ENCODE results near the gene TSHZ3. TPM values are rescaled to one million over a fixed set of nuclear protein-coding genes. Genes with fewer than 3 reads are reported as not detected.

TSHZ3 gene, protein sequence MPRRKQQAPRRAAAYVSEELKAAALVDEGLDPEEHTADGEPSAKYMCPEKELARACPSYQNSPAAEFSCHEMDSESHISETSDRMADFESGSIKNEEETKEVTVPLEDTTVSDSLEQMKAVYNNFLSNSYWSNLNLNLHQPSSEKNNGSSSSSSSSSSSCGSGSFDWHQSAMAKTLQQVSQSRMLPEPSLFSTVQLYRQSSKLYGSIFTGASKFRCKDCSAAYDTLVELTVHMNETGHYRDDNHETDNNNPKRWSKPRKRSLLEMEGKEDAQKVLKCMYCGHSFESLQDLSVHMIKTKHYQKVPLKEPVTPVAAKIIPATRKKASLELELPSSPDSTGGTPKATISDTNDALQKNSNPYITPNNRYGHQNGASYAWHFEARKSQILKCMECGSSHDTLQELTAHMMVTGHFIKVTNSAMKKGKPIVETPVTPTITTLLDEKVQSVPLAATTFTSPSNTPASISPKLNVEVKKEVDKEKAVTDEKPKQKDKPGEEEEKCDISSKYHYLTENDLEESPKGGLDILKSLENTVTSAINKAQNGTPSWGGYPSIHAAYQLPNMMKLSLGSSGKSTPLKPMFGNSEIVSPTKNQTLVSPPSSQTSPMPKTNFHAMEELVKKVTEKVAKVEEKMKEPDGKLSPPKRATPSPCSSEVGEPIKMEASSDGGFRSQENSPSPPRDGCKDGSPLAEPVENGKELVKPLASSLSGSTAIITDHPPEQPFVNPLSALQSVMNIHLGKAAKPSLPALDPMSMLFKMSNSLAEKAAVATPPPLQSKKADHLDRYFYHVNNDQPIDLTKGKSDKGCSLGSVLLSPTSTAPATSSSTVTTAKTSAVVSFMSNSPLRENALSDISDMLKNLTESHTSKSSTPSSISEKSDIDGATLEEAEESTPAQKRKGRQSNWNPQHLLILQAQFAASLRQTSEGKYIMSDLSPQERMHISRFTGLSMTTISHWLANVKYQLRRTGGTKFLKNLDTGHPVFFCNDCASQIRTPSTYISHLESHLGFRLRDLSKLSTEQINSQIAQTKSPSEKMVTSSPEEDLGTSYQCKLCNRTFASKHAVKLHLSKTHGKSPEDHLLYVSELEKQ
- total RNA-seq (2021) (14.8 and 15.5 TPM in 2 replicates), Bru-seq, nascent RNA (percentile 78 among the genes with signal in this experiment), BruChase-seq, experiment 1, labeled RNA remaining after a 2-hour chase (percentile 75 among the genes with signal in this experiment), BruChase-seq, experiment 2, labeled RNA remaining after a 6-hour chase (percentile 67 among the genes with signal in this experiment)
- long read RNA-seq, full-length matches to known transcripts, result 7 of 14 reads
- long read RNA-seq, partial matches to known transcripts, result 0 of 14 reads
- long read RNA-seq, other reads (novel, unspliced or antisense), result 7 of 14 reads

DNA sequence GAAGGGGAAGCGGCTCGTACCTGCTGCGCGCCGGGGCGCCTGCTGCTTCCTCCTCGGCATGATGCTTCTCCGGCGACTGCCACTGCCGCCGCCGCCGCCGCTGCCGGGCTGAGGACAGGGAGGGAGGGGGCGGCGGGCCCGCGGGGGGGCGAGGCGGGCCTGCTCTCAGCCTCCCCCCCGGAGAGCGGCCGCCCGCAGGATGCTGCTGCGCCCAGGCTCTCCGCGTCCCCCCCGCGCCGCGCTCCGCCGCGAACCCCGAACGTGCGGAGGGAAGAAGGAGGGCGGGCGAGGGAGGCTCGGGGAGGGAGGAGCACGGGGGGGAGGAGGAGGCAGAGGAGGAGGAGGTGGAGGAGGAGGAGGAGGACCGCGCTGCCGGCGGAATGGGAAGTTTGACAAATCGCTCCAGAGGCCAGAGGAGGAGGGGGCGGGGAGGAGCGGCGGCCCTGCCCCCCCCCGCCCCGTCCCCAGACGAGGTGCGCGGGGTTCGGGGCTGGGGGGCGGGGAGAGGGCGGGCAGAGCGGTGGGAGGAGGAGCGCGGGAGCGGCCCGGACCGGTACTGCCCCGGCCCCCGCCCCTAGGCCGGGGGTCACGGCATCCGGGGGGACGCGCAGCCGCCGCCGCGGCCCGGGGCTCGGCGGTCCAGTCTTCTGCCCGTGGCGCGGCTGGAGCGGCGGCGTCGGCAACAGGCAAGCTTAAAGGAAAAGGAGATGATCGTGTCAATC is at the start of gene TSHZ3:
Gene TSHZ3, minus strand, starts transcription at position 277 of the 722 bp plus-strand sequence. Its CDS starts 217 bp downstream, at position 60.
- Histone ChIP-seq H3K4me3 (ENCODE audit: low read depth, low read length, poor library complexity, severe bottlenecking) (peak within 1 kb of the TSS; percentile 90), H3K27ac (ENCODE audit: low read depth, low read length, poor library complexity, severe bottlenecking) (peak within 1 kb of the TSS; percentile 71), H3K36me3 (ENCODE audit: insufficient read depth, low read length, poor library complexity, severe bottlenecking) (no peaks in the 10 kb centered on the region), H3K9me3 (ENCODE audit: low read depth, low read length, poor library complexity, severe bottlenecking) (no peaks in the 10 kb centered on the region), H3K4me1 (ENCODE audit: insufficient read depth, low read length, poor library complexity, severe bottlenecking) (peaks cover 22% of the 10 kb centered on the region), H3K27me3 (replicated peaks; ENCODE audit: insufficient read depth, low read depth, low read length, poor library complexity) (no peaks in the 10 kb centered on the region)
- ChIA-PET CTCF (interaction anchor here (0.6 to 1.2 kb wide), 2 partner anchors 294 to 691 kb away, joined by 3 read pairs; no protein-coding TSS in a partner anchor), POLR2A (ENCODE audit: low non-redundant PET) (no interaction called here)
- intact Hi-C loops (cut with micrococcal nuclease; ENCODE audit: unreplicated experiment), result loop anchor here (10.0 kb wide), 3 partner anchors 285 to 655 kb away; no protein-coding TSS in a partner anchor
- no TSS peak for BruUV-seq (replicated peaks)
- TF ChIP-seq CTCF (conservative IDR thresholded peaks at IDR 0.05; ENCODE audit: low read depth, low read length), result no peak
- TF ChIP-seq EZH2 (IDR thresholded peaks at IDR 0.05; ENCODE audit: borderline replicate concordance, low read depth, low read length, poor library complexity, severe bottlenecking), result no peak
- DNase-seq (ENCODE audit: low spot score), result peak; percentile 82

- no peaks in the 10 kb centered on the region for H3K27me3 ChIP-seq (replicated peaks; ENCODE audit: insufficient read depth, low read depth, low read length, poor library complexity)
- no peak for DNase-seq (ENCODE audit: low spot score)
- no peaks in the 10 kb centered on the region for H3K9me3 ChIP-seq (ENCODE audit: low read depth, low read length, poor library complexity, severe bottlenecking)
- CTCF ChIA-PET, result no interaction called here
- intact Hi-C loops (cut with micrococcal nuclease; ENCODE audit: unreplicated experiment), result no loop called here
- no peak overlapping the region for H3K4me3 ChIP-seq (ENCODE audit: low read depth, low read length, poor library complexity, severe bottlenecking)
- BruUV-seq (replicated peaks), result no TSS peak
- H3K36me3 ChIP-seq (ENCODE audit: insufficient read depth, low read length, poor library complexity, severe bottlenecking), result no peaks in the 10 kb centered on the region
- POLR2A ChIA-PET (ENCODE audit: low non-redundant PET), result no interaction called here
- H3K27ac ChIP-seq (ENCODE audit: low read depth, low read length, poor library complexity, severe bottlenecking), result no peak overlapping the region
- TF ChIP-seq EZH2 (IDR thresholded peaks at IDR 0.05; ENCODE audit: borderline replicate concordance, low read depth, low read length, poor library complexity, severe bottlenecking), result no peak
- no peak for TF ChIP-seq CTCF (conservative IDR thresholded peaks at IDR 0.05; ENCODE audit: low read depth, low read length)
- H3K4me1 ChIP-seq (ENCODE audit: insufficient read depth, low read length, poor library complexity, severe bottlenecking), result no peaks in the 10 kb centered on the region
These were observed 48.1 kb upstream of the TSHZ3 start for GRCh38 chr19:31397308-31397707.
